HCT116 (cell line): ENCODE data around the gene PCBP3. TPM values are rescaled to one million over a fixed set of nuclear protein-coding genes. Genes with fewer than 3 reads are reported as not detected.

Experiments used
- ATAC-seq: fragments of 200-7000 bp; cut with Tn5 transposase; 2 replicates; pipeline ENCODE4 v1.9.1; 2020; ENCODE audit warnings: mild to moderate bottlenecking, moderate library complexity
- BruUV-seq: library from RNA; stranded (reverse); fragments of 400-500 nt; replicated peaks from 2 replicates; lab custom pipeline; 2021; lab: Mats Ljungman, UMichigan
- CTCF ChIA-PET: fragments of 300-600 bp; sonication (Branson Sonifier 250); formaldehyde crosslinking; loops from one replicate; lab custom pipeline; 2021; ENCODE audit warnings: antibody characterized with exemption; lab: Charles Lee
- POLR2A ChIA-PET: fragments of 300-600, 350-600 bp; sonication (Branson Sonifier 250); formaldehyde crosslinking; loops from one replicate; lab custom pipeline; 2021; ENCODE audit warnings: antibody characterized with exemption; lab: Charles Lee
- RAD21 ChIA-PET, 2 experiments: fragments of 300-600 bp; sonication (Branson Sonifier 250); formaldehyde crosslinking; loops; one replicate each; lab custom pipeline; 2023; ENCODE audit warnings: low total read pairs in 2 of 2; ENCODE audit not compliant: uncharacterized antibody in 2 of 2, unreplicated experiment in 2 of 2, low non-redundant PET in 1 of 2; lab: Charles Lee
- DNase-seq: peaks from one replicate; pipeline ENCODE4 v3.0.0-alpha.2; 2010; ENCODE audit warnings: low read depth, low spot score
- H2AFZ ChIP-seq: fragments of 200-600 bp; shearing (Covaris generic), sonication (generic); 2 replicates; pipeline ENCODE4 v1.6.1; 2017; ENCODE audit warnings: low read depth, mixed run types, mixed read lengths, antibody characterized with exemption, low read length; ENCODE audit not compliant: poor library complexity, severe bottlenecking
- H3K27ac ChIP-seq: 2 replicates; pipeline ENCODE4 v1.5.1; 2012; ENCODE audit warnings: low read depth, low read length
- H3K27me3 ChIP-seq: fragments of 200-600 bp; sonication (generic); 2 replicates; pipeline ENCODE4 v1.6.1; 2016; ENCODE audit warnings: mixed run types, low read length, mixed read lengths; ENCODE audit not compliant: insufficient read depth
- H3K36me3 ChIP-seq, 2 experiments: fragments of 200-500 bp in 1 of 2; fragments of 200-600 bp in 1 of 2; sonication (Bioruptor generic) in 1 of 2; sonication (generic) in 1 of 2; 2 replicates each; pipeline versions ENCODE4 v1.5.1 to v1.6.1; 2014 to 2016; ENCODE audit warnings: low read length in 2 of 2, inconsistent platforms in 1 of 2, mixed read lengths in 1 of 2, mixed run types in 1 of 2; ENCODE audit not compliant: insufficient read depth in 2 of 2, control insufficient read depth in 1 of 2
- H3K4me1 ChIP-seq, 2 experiments: fragments of 200-600 bp in 1 of 2; sonication (generic) in 1 of 2; 2 replicates each; pipeline versions ENCODE4 v1.5.1 to v1.6.1; 2012 to 2017; ENCODE audit warnings: low read length in 2 of 2, inconsistent platforms in 1 of 2, mild to moderate bottlenecking in 1 of 2, mixed read lengths in 1 of 2, mixed run types in 1 of 2, moderate library complexity in 1 of 2; ENCODE audit not compliant: insufficient read depth in 2 of 2, control insufficient read depth in 1 of 2
- H3K4me2 ChIP-seq: fragments of 200-600 bp; sonication (generic); 2 replicates; pipeline ENCODE4 v1.6.1; 2017; ENCODE audit warnings: mixed run types, low read length, mixed read lengths
- H3K4me3 ChIP-seq, 2 experiments: fragments of 200-600 bp in 1 of 2; sonication (generic) in 1 of 2; replicated peaks in 1 of 2; 2 replicates each; pipeline ENCODE4 v1.5.1; 2011 to 2016; ENCODE audit warnings: low read length in 2 of 2, control low read depth in 1 of 2, low read depth in 1 of 2, mild to moderate bottlenecking in 1 of 2, mixed read lengths in 1 of 2, mixed run types in 1 of 2
- H3K79me2 ChIP-seq: fragments of 200-600 bp; sonication (generic); 2 replicates; pipeline ENCODE4 v1.6.1; 2017; ENCODE audit warnings: mild to moderate bottlenecking, mixed run types, low read length, moderate library complexity, mixed read lengths; ENCODE audit not compliant: insufficient read depth
- H3K9ac ChIP-seq: fragments of 200-600 bp; sonication (generic); 2 replicates; pipeline ENCODE4 v1.6.1; 2016; ENCODE audit warnings: low read length, mixed read lengths
- H3K9me2 ChIP-seq: fragments of 200-600 bp; sonication (generic), shearing (Covaris generic); 2 replicates; pipeline ENCODE4 v1.6.1; 2017; ENCODE audit warnings: mixed run types, mild to moderate bottlenecking, moderate library complexity; ENCODE audit not compliant: insufficient read depth
- H3K9me3 ChIP-seq, 2 experiments: fragments of 200-500 bp in 1 of 2; fragments of 200-600 bp in 1 of 2; sonication (Bioruptor generic) in 1 of 2; sonication (generic) in 1 of 2; 2 replicates each; pipeline ENCODE4 v1.6.1; 2014 to 2017; ENCODE audit warnings: low read length in 2 of 2, mixed read lengths in 2 of 2, inconsistent platforms in 1 of 2, low read depth in 1 of 2, mild to moderate bottlenecking in 1 of 2, mixed run types in 1 of 2, moderate library complexity in 1 of 2; ENCODE audit not compliant: control insufficient read depth in 1 of 2, insufficient read depth in 1 of 2
- H4K20me1 ChIP-seq: fragments of 200-600 bp; sonication (generic), shearing (Covaris generic); 2 replicates; pipeline ENCODE4 v1.6.1; 2017; ENCODE audit warnings: mixed run types, mild to moderate bottlenecking, moderate library complexity; ENCODE audit not compliant: insufficient read depth
- EGR1 ChIP-seq: IDR thresholded peaks from 2 replicates; pipeline ENCODE4 v1.6.1; 2012; ENCODE audit warnings: low read depth
- ELF1 ChIP-seq: IDR thresholded peaks from 2 replicates; pipeline ENCODE4 v1.6.1; 2012; ENCODE audit warnings: low read depth, borderline replicate concordance
- EZH2 ChIP-seq: fragments of 200-600 bp; sonication (generic); IDR thresholded peaks from 2 replicates; pipeline ENCODE4 v1.6.1; 2017; ENCODE audit warnings: antibody characterized with exemption, mixed run types
- EZH2phosphoT487 ChIP-seq: fragments of 200-600 bp; IDR thresholded peaks from 2 replicates; pipeline ENCODE4 v1.6.1; 2018; ENCODE audit warnings: antibody characterized with exemption, borderline replicate concordance
- FOSL1 ChIP-seq: IDR thresholded peaks from 2 replicates; pipeline ENCODE4 v1.6.1; 2012; ENCODE audit warnings: low read depth
- POLR2A ChIP-seq: IDR thresholded peaks from 2 replicates; pipeline ENCODE4 v1.7.0; 2011; ENCODE audit warnings: borderline replicate concordance; ENCODE audit not compliant: insufficient read depth, insufficient read length; ENCODE audit errors: extremely low read depth
- POLR2AphosphoS5 ChIP-seq: IDR thresholded peaks from 2 replicates; pipeline ENCODE4 v1.6.1; 2011; ENCODE audit warnings: mild to moderate bottlenecking, low read depth, low read length, moderate library complexity
- RAD21 ChIP-seq: IDR thresholded peaks from 2 replicates; pipeline ENCODE4 v1.6.1; 2012; ENCODE audit warnings: low read depth, mild to moderate bottlenecking
- SIN3A ChIP-seq: IDR thresholded peaks from 2 replicates; pipeline ENCODE4 v1.6.1; 2012; ENCODE audit warnings: low read depth
- ZFX ChIP-seq: fragments of 450-650 bp; IDR thresholded peaks from 2 replicates; pipeline ENCODE4 v1.6.1; 2017
- ZNF274 ChIP-seq: fragments of 200-500 bp; sonication (Bioruptor generic); IDR thresholded peaks from 2 replicates; pipeline ENCODE4 v1.6.1; 2014; ENCODE audit warnings: mild to moderate bottlenecking, low read depth, low read length, inconsistent platforms
- intact Hi-C: fragments of 100-400 bp; cut with micrococcal nuclease; formaldehyde crosslinking; loops from 2 replicates; pipeline ENCODE4 v1.10.0; 2022
- total RNA-seq: library from RNA; stranded (reverse); gene quantifications from one replicate; pipeline ENCODE4 v1.2.1, GENCODE V29; 2021; ENCODE audit not compliant: unreplicated experiment
- TF ChIP-seq, protein P1 (sequence below), 3 experiments: fragments of 200-600 bp in 1 of 3; sonication (generic) in 1 of 3; IDR thresholded peaks in 2 of 3; conservative IDR thresholded peaks in 1 of 3; 2 replicates each; pipeline ENCODE4 v1.5.1; 2012 to 2017; ENCODE audit warnings: low read depth in 2 of 3, low read length in 2 of 3, antibody characterized with exemption in 1 of 3, borderline replicate concordance in 1 of 3, control low read depth in 1 of 3, mild to moderate bottlenecking in 1 of 3, mixed read lengths in 1 of 3, mixed run types in 1 of 3, moderate library complexity in 1 of 3; ENCODE audit not compliant: insufficient read depth in 1 of 3
- TF ChIP-seq, protein P2 (sequence below): IDR thresholded peaks from 2 replicates; pipeline ENCODE4 v1.6.1; 2012
- TF ChIP-seq, protein P3 (sequence below): IDR thresholded peaks from 2 replicates; pipeline ENCODE4 v1.6.1; 2012; ENCODE audit warnings: low read depth
- TF ChIP-seq, protein P4 (sequence below): IDR thresholded peaks from 2 replicates; pipeline ENCODE4 v1.6.1; 2012
- TF ChIP-seq, protein P5 (sequence below): IDR thresholded peaks from 2 replicates; pipeline ENCODE4 v1.6.1; 2011; ENCODE audit warnings: mild to moderate bottlenecking, low read length, moderate library complexity; ENCODE audit not compliant: insufficient replicate concordance; ENCODE audit errors: extremely low read depth

PCBP3 gene
- total RNA-seq, 1 experiment from 2014 or later, result 3.1 TPM

DNA sequence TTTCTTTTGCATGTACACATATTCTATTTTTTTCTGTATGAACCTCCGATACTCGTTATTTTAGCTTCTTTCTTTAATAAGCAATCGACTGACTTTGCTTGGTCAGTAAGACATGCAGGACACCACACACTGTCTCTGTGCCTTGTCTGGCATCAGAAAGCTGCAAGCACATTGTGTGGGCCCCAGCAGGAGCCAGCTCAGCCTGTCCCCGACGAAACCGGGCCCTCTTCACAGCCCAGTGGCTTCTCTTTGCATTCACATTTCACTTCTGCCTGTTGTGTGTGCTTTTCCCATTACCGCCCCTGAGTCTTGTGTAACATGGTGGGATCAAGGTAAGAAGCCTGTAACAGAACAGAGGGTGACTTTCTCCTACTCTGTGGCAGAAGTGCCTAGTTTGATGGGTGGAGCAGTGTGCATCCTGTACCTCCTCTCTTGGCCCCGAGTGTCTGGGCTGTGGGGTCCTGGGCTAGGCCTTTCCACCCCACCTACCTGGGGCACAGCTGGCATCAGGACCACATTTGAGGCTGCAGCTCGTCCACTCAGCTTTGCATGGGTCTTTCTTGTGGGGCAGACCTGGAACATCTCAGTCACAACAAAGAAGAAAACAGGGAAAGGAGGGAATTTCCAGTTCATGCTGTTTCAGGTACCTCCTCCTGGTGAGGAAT is 219.2 kb downstream of the PCBP3 start:
- H3K4me2 ChIP-seq, result no peak overlapping the region
- no peaks in the 10 kb centered on the region for H3K79me2 ChIP-seq
- no TSS peak for BruUV-seq
- ChIA-PET RAD21 (no interaction called here), CTCF (no interaction called here), POLR2A (no interaction called here)
- peaks cover 0 to 10% of the 10 kb centered on the region in 2 experiments; a peak in 2 of 4 replicates for H3K4me1 ChIP-seq
- no peaks in the 10 kb centered on the region for H3K9me3 ChIP-seq
- H3K4me3 ChIP-seq, result no peak overlapping the region
- no peaks in the 10 kb centered on the region for H3K36me3 ChIP-seq
- no peak for TF ChIP-seq EGR1
- TF ChIP-seq ELF1, result no peak
- TF ChIP-seq ZFX, result no peak
- TF ChIP-seq, protein P1, sequence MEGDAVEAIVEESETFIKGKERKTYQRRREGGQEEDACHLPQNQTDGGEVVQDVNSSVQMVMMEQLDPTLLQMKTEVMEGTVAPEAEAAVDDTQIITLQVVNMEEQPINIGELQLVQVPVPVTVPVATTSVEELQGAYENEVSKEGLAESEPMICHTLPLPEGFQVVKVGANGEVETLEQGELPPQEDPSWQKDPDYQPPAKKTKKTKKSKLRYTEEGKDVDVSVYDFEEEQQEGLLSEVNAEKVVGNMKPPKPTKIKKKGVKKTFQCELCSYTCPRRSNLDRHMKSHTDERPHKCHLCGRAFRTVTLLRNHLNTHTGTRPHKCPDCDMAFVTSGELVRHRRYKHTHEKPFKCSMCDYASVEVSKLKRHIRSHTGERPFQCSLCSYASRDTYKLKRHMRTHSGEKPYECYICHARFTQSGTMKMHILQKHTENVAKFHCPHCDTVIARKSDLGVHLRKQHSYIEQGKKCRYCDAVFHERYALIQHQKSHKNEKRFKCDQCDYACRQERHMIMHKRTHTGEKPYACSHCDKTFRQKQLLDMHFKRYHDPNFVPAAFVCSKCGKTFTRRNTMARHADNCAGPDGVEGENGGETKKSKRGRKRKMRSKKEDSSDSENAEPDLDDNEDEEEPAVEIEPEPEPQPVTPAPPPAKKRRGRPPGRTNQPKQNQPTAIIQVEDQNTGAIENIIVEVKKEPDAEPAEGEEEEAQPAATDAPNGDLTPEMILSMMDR (IDR thresholded peaks at IDR 0.05 in 2 of 3, conservative IDR thresholded peaks at IDR 0.05 in 1 of 3; ENCODE audit: borderline replicate concordance in 1 of 3, insufficient read depth in 1 of 3, low read depth in 2 of 3, low read length in 2 of 3), result no peak
- TF ChIP-seq, protein P2, sequence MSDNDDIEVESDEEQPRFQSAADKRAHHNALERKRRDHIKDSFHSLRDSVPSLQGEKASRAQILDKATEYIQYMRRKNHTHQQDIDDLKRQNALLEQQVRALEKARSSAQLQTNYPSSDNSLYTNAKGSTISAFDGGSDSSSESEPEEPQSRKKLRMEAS, result no peak
- no peak for TF ChIP-seq EZH2
- TF ChIP-seq, protein P3, sequence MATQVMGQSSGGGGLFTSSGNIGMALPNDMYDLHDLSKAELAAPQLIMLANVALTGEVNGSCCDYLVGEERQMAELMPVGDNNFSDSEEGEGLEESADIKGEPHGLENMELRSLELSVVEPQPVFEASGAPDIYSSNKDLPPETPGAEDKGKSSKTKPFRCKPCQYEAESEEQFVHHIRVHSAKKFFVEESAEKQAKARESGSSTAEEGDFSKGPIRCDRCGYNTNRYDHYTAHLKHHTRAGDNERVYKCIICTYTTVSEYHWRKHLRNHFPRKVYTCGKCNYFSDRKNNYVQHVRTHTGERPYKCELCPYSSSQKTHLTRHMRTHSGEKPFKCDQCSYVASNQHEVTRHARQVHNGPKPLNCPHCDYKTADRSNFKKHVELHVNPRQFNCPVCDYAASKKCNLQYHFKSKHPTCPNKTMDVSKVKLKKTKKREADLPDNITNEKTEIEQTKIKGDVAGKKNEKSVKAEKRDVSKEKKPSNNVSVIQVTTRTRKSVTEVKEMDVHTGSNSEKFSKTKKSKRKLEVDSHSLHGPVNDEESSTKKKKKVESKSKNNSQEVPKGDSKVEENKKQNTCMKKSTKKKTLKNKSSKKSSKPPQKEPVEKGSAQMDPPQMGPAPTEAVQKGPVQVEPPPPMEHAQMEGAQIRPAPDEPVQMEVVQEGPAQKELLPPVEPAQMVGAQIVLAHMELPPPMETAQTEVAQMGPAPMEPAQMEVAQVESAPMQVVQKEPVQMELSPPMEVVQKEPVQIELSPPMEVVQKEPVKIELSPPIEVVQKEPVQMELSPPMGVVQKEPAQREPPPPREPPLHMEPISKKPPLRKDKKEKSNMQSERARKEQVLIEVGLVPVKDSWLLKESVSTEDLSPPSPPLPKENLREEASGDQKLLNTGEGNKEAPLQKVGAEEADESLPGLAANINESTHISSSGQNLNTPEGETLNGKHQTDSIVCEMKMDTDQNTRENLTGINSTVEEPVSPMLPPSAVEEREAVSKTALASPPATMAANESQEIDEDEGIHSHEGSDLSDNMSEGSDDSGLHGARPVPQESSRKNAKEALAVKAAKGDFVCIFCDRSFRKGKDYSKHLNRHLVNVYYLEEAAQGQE, result no peak
- TF ChIP-seq FOSL1, result no peak
- TF ChIP-seq SIN3A, result no peak
- TF ChIP-seq POLR2AphosphoS5, result no peak
- TF ChIP-seq, protein P4, sequence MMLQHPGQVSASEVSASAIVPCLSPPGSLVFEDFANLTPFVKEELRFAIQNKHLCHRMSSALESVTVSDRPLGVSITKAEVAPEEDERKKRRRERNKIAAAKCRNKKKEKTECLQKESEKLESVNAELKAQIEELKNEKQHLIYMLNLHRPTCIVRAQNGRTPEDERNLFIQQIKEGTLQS, result no peak
- no peak for TF ChIP-seq EZH2phosphoT487
- no peak for TF ChIP-seq POLR2A
- no peak for TF ChIP-seq RAD21
- TF ChIP-seq, protein P5, sequence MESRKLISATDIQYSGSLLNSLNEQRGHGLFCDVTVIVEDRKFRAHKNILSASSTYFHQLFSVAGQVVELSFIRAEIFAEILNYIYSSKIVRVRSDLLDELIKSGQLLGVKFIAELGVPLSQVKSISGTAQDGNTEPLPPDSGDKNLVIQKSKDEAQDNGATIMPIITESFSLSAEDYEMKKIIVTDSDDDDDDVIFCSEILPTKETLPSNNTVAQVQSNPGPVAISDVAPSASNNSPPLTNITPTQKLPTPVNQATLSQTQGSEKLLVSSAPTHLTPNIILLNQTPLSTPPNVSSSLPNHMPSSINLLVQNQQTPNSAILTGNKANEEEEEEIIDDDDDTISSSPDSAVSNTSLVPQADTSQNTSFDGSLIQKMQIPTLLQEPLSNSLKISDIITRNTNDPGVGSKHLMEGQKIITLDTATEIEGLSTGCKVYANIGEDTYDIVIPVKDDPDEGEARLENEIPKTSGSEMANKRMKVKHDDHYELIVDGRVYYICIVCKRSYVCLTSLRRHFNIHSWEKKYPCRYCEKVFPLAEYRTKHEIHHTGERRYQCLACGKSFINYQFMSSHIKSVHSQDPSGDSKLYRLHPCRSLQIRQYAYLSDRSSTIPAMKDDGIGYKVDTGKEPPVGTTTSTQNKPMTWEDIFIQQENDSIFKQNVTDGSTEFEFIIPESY, result no peak
- TF ChIP-seq ZNF274, result no peak
- H3K27ac ChIP-seq, result no peak overlapping the region
- no peak overlapping the region for H3K9ac ChIP-seq
- H3K9me2 ChIP-seq, result no peaks in the 10 kb centered on the region
- DNase-seq (no peak), ATAC-seq (no peak)
- no peaks in the 10 kb centered on the region for H3K27me3 ChIP-seq
- no peaks in the 10 kb centered on the region for H4K20me1 ChIP-seq
- H2AFZ ChIP-seq, result no peak overlapping the region
- intact Hi-C loops, result no loop called here
